NB4 (cell line): ENCODE measurements around the gene MAP2K3.

ENCODE experiments used
- MAX ChIP-seq: IDR thresholded peaks from 2 replicates; pipeline ENCODE4 v1.6.1; 2011; ENCODE audit warnings: low read depth, low read length
- MYC ChIP-seq: IDR thresholded peaks from 2 replicates; pipeline ENCODE4 v1.6.1; 2011; ENCODE audit warnings: low read depth, low read length
- POLR2A ChIP-seq: IDR thresholded peaks from 2 replicates; pipeline ENCODE4 v1.6.1; 2011; ENCODE audit warnings: mild to moderate bottlenecking; ENCODE audit not compliant: insufficient read length; ENCODE audit errors: extremely low read depth
- TF ChIP-seq, protein P1 (sequence below): IDR thresholded peaks from one replicate; pipeline ENCODE4 v1.5.1; 2012; ENCODE audit warnings: low read depth, low read length

DNA sequence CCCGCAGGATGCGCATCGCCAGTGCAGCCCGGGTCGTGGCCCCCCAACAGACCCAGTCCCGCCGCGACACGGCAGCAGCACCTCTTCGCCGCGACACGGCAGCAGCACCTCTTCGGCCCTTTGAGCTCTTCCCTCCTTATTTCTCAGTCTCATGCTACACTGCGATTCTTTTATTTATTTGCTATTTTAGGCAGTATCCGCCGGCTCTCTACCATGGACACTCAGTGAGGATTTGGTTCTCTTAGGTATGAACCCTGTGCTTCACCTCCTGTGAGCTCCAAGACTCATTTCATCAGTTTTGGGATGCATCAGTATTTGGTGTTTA lies 8.3 kb upstream of the MAP2K3 start:
- no peak for TF ChIP-seq MAX
- TF ChIP-seq, protein P1, sequence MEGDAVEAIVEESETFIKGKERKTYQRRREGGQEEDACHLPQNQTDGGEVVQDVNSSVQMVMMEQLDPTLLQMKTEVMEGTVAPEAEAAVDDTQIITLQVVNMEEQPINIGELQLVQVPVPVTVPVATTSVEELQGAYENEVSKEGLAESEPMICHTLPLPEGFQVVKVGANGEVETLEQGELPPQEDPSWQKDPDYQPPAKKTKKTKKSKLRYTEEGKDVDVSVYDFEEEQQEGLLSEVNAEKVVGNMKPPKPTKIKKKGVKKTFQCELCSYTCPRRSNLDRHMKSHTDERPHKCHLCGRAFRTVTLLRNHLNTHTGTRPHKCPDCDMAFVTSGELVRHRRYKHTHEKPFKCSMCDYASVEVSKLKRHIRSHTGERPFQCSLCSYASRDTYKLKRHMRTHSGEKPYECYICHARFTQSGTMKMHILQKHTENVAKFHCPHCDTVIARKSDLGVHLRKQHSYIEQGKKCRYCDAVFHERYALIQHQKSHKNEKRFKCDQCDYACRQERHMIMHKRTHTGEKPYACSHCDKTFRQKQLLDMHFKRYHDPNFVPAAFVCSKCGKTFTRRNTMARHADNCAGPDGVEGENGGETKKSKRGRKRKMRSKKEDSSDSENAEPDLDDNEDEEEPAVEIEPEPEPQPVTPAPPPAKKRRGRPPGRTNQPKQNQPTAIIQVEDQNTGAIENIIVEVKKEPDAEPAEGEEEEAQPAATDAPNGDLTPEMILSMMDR = no peak
- no peak for TF ChIP-seq POLR2A
- TF ChIP-seq MYC = no peak
